Colonic mucosa (tissue), 4 donors: Measurements from ENCODE around the gene SH3BP4. TPM values are rescaled to one million over a fixed set of nuclear protein-coding genes. Genes with fewer than 3 reads are reported as not detected.

Experiments used
- DNase-seq: peaks from one replicate; pipeline ENCODE4 v3.0.0-alpha.2; 2020
- H3K27ac ChIP-seq: fragments of 200-600 bp; one replicate; pipeline ENCODE4 v1.8.0; 2021
- H3K27me3 ChIP-seq: fragments of 200-600 bp; one replicate; pipeline ENCODE4 v1.8.0; 2021
- H3K36me3 ChIP-seq: fragments of 200-600 bp; one replicate; pipeline ENCODE4 v1.8.0; 2021
- H3K4me1 ChIP-seq: fragments of 200-600 bp; one replicate; pipeline ENCODE4 v1.8.0; 2021; ENCODE audit warnings: mild to moderate bottlenecking
- H3K4me3 ChIP-seq: fragments of 200-600 bp; one replicate; pipeline ENCODE4 v1.8.0; 2021
- H3K9ac ChIP-seq, 2 donors: one replicate each; pipeline ENCODE4 v1.7.0; 2013; ENCODE audit warnings: control low read depth in 2 of 2, low read depth in 2 of 2, low read length in 2 of 2
- H3K9me3 ChIP-seq: fragments of 200-600 bp; one replicate; pipeline ENCODE4 v1.8.0; 2021
- intact Hi-C: fragments of 100-400 bp; cut with DNase I; formaldehyde crosslinking; loops from one replicate; pipeline ENCODE4 v1.14.1; 2022
- total RNA-seq, 2 donors: library from RNA; stranded (reverse); fragmentation: NEBNext Ultra II Directional in 1 of 2; extraction: Animal tissue kit (Norgen Biotek cat#: 25700) in 1 of 2; gene quantifications; one replicate each; pipeline ENCODE4 v1.2.1, GENCODE V29; 2021
- TF ChIP-seq, protein P1 (sequence below): fragments of 200-600 bp; IDR thresholded peaks from one replicate; pipeline ENCODE4 v1.8.0; 2022; ENCODE audit warnings: antibody characterized with exemption, mild to moderate bottlenecking
- donor health status: healthy.
- donor health status: DM: no; HTN: no; CAD: no.
- donor health status: DM: no; HTN: no; CAD: no.

The SH3BP4 gene
- total RNA-seq, 2 donors from 2014 or later: 29.1 to 44.4 TPM

DNA sequence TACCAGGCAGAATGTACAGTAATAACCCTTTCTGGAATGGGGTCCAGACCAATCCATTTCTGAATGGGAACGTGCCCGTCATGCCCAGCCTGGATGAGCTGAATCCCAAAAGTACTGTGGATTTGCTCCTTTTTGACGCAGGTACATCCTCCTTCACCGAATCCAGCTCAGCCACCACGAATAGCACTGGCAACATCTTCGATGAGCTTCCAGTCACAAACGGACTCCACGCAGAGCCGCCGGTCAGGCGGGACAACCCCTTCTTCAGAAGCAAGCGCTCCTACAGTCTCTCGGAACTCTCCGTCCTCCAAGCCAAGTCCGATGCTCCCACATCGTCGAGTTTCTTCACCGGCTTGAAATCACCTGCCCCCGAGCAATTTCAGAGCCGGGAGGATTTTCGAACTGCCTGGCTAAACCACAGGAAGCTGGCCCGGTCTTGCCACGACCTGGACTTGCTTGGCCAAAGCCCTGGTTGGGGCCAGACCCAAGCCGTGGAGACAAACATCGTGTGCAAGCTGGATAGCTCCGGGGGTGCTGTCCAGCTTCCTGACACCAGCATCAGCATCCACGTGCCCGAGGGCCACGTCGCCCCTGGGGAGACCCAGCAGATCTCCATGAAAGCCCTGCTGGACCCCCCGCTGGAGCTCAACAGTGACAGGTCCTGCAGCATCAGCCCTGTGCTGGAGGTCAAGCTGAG, 89.6 kb downstream of the SH3BP4 start:
- Histone ChIP-seq H3K36me3 (no peaks in the 10 kb centered on the region), H3K4me3 (no peak overlapping the region), H3K27me3 (no peaks in the 10 kb centered on the region), H3K9me3 (no peaks in the 10 kb centered on the region), H3K27ac (no peak overlapping the region), H3K4me1 (no peaks in the 10 kb centered on the region), H3K9ac (no peak overlapping the region)
- intact Hi-C loops: no loop called here
- TF ChIP-seq, protein P1, sequence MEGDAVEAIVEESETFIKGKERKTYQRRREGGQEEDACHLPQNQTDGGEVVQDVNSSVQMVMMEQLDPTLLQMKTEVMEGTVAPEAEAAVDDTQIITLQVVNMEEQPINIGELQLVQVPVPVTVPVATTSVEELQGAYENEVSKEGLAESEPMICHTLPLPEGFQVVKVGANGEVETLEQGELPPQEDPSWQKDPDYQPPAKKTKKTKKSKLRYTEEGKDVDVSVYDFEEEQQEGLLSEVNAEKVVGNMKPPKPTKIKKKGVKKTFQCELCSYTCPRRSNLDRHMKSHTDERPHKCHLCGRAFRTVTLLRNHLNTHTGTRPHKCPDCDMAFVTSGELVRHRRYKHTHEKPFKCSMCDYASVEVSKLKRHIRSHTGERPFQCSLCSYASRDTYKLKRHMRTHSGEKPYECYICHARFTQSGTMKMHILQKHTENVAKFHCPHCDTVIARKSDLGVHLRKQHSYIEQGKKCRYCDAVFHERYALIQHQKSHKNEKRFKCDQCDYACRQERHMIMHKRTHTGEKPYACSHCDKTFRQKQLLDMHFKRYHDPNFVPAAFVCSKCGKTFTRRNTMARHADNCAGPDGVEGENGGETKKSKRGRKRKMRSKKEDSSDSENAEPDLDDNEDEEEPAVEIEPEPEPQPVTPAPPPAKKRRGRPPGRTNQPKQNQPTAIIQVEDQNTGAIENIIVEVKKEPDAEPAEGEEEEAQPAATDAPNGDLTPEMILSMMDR: no peak
- DNase-seq: no peak

DNA sequence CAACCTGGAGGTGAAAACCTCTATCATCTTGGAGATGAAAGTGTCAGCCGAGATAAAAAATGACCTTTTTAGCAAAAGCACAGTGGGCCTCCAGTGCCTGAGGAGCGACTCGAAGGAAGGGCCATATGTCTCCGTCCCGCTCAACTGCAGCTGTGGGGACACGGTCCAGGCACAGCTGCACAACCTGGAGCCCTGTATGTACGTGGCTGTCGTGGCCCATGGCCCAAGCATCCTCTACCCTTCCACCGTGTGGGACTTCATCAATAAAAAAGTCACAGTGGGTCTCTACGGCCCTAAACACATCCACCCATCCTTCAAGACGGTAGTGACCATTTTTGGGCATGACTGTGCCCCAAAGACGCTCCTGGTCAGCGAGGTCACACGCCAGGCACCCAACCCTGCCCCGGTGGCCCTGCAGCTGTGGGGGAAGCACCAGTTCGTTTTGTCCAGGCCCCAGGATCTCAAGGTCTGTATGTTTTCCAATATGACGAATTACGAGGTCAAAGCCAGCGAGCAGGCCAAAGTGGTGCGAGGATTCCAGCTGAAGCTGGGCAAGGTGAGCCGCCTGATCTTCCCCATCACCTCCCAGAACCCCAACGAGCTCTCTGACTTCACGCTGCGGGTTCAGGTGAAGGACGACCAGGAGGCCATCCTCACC, 90.2 kb downstream of the SH3BP4 start:
- Histone ChIP-seq H3K27me3 (no peaks in the 10 kb centered on the region), H3K27ac (no peak overlapping the region), H3K4me1 (no peaks in the 10 kb centered on the region), H3K4me3 (no peak overlapping the region), H3K9me3 (no peaks in the 10 kb centered on the region), H3K9ac (no peak overlapping the region), H3K36me3 (no peaks in the 10 kb centered on the region)
- intact Hi-C loops: no loop called here
- TF ChIP-seq, protein P1: no peak
- DNase-seq: no peak

- Histone ChIP-seq H3K4me3 (no peak overlapping the region), H3K27me3 (no peaks in the 10 kb centered on the region), H3K36me3 (no peaks in the 10 kb centered on the region), H3K4me1 (no peaks in the 10 kb centered on the region), H3K27ac (no peak overlapping the region), H3K9ac (no peak overlapping the region), H3K9me3 (no peaks in the 10 kb centered on the region)
- intact Hi-C loops: no loop called here
- TF ChIP-seq, protein P1: no peak
- DNase-seq: no peak
These were observed 91.0 kb downstream of the SH3BP4 start for GRCh38 chr2:235042576-235043515.

GRCh38 chr2:235043762-235044500, 92.1 kb downstream of the SH3BP4 start:
- Histone ChIP-seq H3K9me3 (no peaks in the 10 kb centered on the region), H3K36me3 (no peaks in the 10 kb centered on the region), H3K9ac (no peak overlapping the region), H3K27ac (no peak overlapping the region), H3K4me1 (no peaks in the 10 kb centered on the region), H3K4me3 (no peak overlapping the region), H3K27me3 (no peaks in the 10 kb centered on the region)
- intact Hi-C loops: no loop called here
- TF ChIP-seq, protein P1: no peak
- DNase-seq: no peak
